ENCODE results near the gene GPATCH8. TPM values are rescaled to one million over a fixed set of nuclear protein-coding genes. Genes with fewer than 3 reads are reported as not detected.

The GPATCH8 gene
- total RNA-seq, 1 experiment from 2014 or later, result 51.5 TPM

GRCh38 chr17:44467108-44467507, 36.1 kb downstream of the GPATCH8 start:
- no peak overlapping the region for H4K91ac ChIP-seq (ENCODE audit: insufficient read length, low read depth, low read length)
- H3K23ac ChIP-seq (ENCODE audit: insufficient read length, low read depth, low read length), result no peak overlapping the region
- no peak overlapping the region for H4K5ac ChIP-seq (ENCODE audit: insufficient read length, low read depth, low read length)
- H3K27ac ChIP-seq (ENCODE audit: insufficient read length, low read depth, low read length), result no peak overlapping the region
- no peak for DNase-seq
- no peaks in the 10 kb centered on the region for H3K9me3 ChIP-seq (ENCODE audit: control insufficient read depth, low read depth, low read length)
- peaks cover 10% of the 10 kb centered on the region for H3K79me1 ChIP-seq (ENCODE audit: insufficient read depth, low read depth, low read length, poor library complexity, severe bottlenecking)
- no peaks in the 10 kb centered on the region for H3K23me2 ChIP-seq (ENCODE audit: insufficient read length, low read depth, low read length, poor library complexity, severe bottlenecking)
- no peak overlapping the region for H3K4ac ChIP-seq (ENCODE audit: low read depth, low read length)
- H2BK120ac ChIP-seq (ENCODE audit: low read depth, low read length, poor library complexity, severe bottlenecking), result no peak overlapping the region
- no peak overlapping the region for H3K56ac ChIP-seq (ENCODE audit: insufficient read length, low read depth, low read length)
- WGBS (ENCODE audit: extremely low coverage, insufficient read length, low lambda C conversion rate), result no CpG with 5 or more reads among the region's 3 CpGs
- Mint-ChIP-seq H3K9me3 (no peaks in the 10 kb centered on the region), H3K27me3 (ENCODE audit: low read depth) (no peaks in the 10 kb centered on the region), H3K27ac (peak overlapping the region in 2 of 3 experiments; percentile 55 to 91; a peak in 3 of 7 replicates), H3K36me3 (ENCODE audit: insufficient read depth in 1 of 3, low read depth in 3 of 3) (peaks cover 0 to 25% (median 22%) of the 10 kb centered on the region in 3 experiments; a peak in 6 of 7 replicates), H3K4me3 (no peak overlapping the region), H3K4me1 (peaks cover 8 to 14% of the 10 kb centered on the region in 2 experiments; a peak in 3 of 4 replicates)
- H2BK20ac ChIP-seq (ENCODE audit: low read depth, low read length, poor library complexity, severe bottlenecking), result no peak overlapping the region
- no peak overlapping the region for H2AFZ ChIP-seq (ENCODE audit: low read length)
- no peak overlapping the region for H3K18ac ChIP-seq (ENCODE audit: insufficient read length, low read depth, low read length)
- H3K79me2 ChIP-seq (ENCODE audit: insufficient read depth, low read length), result peaks cover 4% of the 10 kb centered on the region; the same call in 1 of the 2 replicates
- TF ChIP-seq CTCF (conservative IDR thresholded peaks at IDR 0.05), result no peak
- no peaks in the 10 kb centered on the region for H3K27me3 ChIP-seq (ENCODE audit: insufficient read depth, low read length)
- no peak overlapping the region for H2BK12ac ChIP-seq (ENCODE audit: insufficient read length, low read depth, low read length)
- H3K4me1 ChIP-seq (ENCODE audit: insufficient read depth, low read length), result no peaks in the 10 kb centered on the region
- H2BK15ac ChIP-seq (ENCODE audit: low read depth, low read length), result no peak overlapping the region
- H3T11ph ChIP-seq (ENCODE audit: low read length), result no peak overlapping the region
- H2BK5ac ChIP-seq (ENCODE audit: insufficient read length, low read length), result no peak overlapping the region
- H4K8ac ChIP-seq (replicated peaks; ENCODE audit: insufficient read length, low read depth, low read length), result no peak overlapping the region
- H3K14ac ChIP-seq (ENCODE audit: insufficient read depth, low read length), result no peak overlapping the region
- H3K4me2 ChIP-seq (ENCODE audit: insufficient read depth, insufficient read length, low read length), result no peak overlapping the region
- no peak overlapping the region for H2AK5ac ChIP-seq (ENCODE audit: insufficient read length, low read length)
- no peak overlapping the region for H3K9ac ChIP-seq (ENCODE audit: extremely low read depth, insufficient read length, low read length)
- H4K20me1 ChIP-seq (ENCODE audit: control insufficient read depth, insufficient read depth, insufficient read length), result no peaks in the 10 kb centered on the region
